Testis (tissue), 2 donors: ENCODE data around the gene SLCO1A2.

Source experiments
- CTCF ChIP-seq, 3 experiments: fragments of 450-650 bp in 2 of 3; fragments of 200-600 bp in 1 of 3; sonication (generic) in 1 of 3; IDR thresholded peaks; one replicate each; pipeline ENCODE4 v1.5.1; 2016 to 2019; ENCODE audit warnings: antibody characterized with exemption in 3 of 3, mild to moderate bottlenecking in 2 of 3, moderate library complexity in 1 of 3
- POLR2A ChIP-seq: fragments of 450-650 bp; IDR thresholded peaks from one replicate; pipeline ENCODE4 v1.6.1; 2017; ENCODE audit warnings: antibody characterized with exemption, mild to moderate bottlenecking, moderate library complexity

- no peak for TF ChIP-seq CTCF (IDR thresholded peaks at IDR 0.05)
- no peak for TF ChIP-seq POLR2A
Measured at GRCh38 chr12:21372602-21373001, 37.9 kb upstream of the SLCO1A2 start, which contains the start of gene IAPP.
